ENCODE results near the gene DAPK3. TPM values are rescaled to one million over a fixed set of nuclear protein-coding genes. Genes with fewer than 3 reads are reported as not detected.

The DAPK3 gene
- polyA plus RNA-seq, 2 of the 4 experiments (the other 2 are of a cell fraction): 33.0 to 54.9 TPM

GRCh38 chr19:3983936-3984583, 13.2 kb upstream of the DAPK3 start:
- no peak for FAIRE-seq
- peak in 1 of 2 experiments; percentile 4; a peak in 2 of 6 replicates for ATAC-seq
- Histone ChIP-seq H3K9me3 (no peaks in the 10 kb centered on the region), H3K4me3 (peak overlapping the region; percentile 96), H3K27ac (peak overlapping the region; percentile 83 to 97), H3K4me1 (peaks cover 26% of the 10 kb centered on the region; the same call in 2 of the 3 replicates), H3K4me2 (peak overlapping the region; percentile 91)
- 12% methylated on average over 20 of the region's 30 CpGs for WGBS (ENCODE audit: missing lambda C conversion rate)
- CTCF ChIA-PET: interaction anchor here (2.1 to 3.5 kb wide), 3 partner anchors 13 to 224 kb away, joined by 4 to 20 read pairs (median 16); partner anchors contain the start of gene DAPK3
- peak in 1 of 2 experiments; percentile 44 for DNase-seq (ENCODE audit: low read depth in 1 of 2, low spot score in 1 of 2)
- TF ChIP-seq JUN (IDR thresholded peaks at IDR 0.05) (no peak), ZC3H11A (IDR thresholded peaks at IDR 0.05) (no peak), CEBPB (IDR thresholded peaks at IDR 0.05) (peak in 1 of 2 experiments; percentile 15; a peak in 1 of 4 replicates), REST (IDR thresholded peaks at IDR 0.05) (no peak), ATOH8 (CRISPR knock-in tag; IDR thresholded peaks at IDR 0.05; ENCODE audit: low read depth) (no peak), NPAS2 (CRISPR knock-in tag; IDR thresholded peaks at IDR 0.05; ENCODE audit: borderline replicate concordance) (no peak), MAX (IDR thresholded peaks at IDR 0.05) (peak; percentile 46)
- POLR2A ChIA-PET: interaction anchor here (5.1 kb wide), 1 partner anchor 14 kb away, joined by 60 read pairs; the partner anchor contains the start of gene DAPK3

- POLR2A ChIA-PET: interaction anchor here (5.1 kb wide), 1 partner anchor 14 kb away, joined by 60 read pairs; the partner anchor contains the start of gene DAPK3
- Histone ChIP-seq H3K4me3 (peak overlapping the region; percentile 96), H3K4me1 (peaks cover 26% of the 10 kb centered on the region; the same call in 2 of the 3 replicates), H3K9me3 (no peaks in the 10 kb centered on the region), H3K27ac (peak overlapping the region; percentile 83 to 97), H3K4me2 (peak overlapping the region; percentile 91)
- no peak for DNase-seq (ENCODE audit: low read depth in 1 of 2, low spot score in 1 of 2)
- CTCF ChIA-PET: interaction anchor here (2.1 to 3.5 kb wide), 2 partner anchors 12 to 161 kb away, joined by 4 to 16 read pairs; partner anchors contain the start of gene DAPK3
- ATAC-seq: no peak
- TF ChIP-seq ESRRA (IDR thresholded peaks at IDR 0.05; ENCODE audit: borderline replicate concordance, low read length) (no peak), KDM5A (IDR thresholded peaks at IDR 0.05) (no peak), POLR2AphosphoS2 (conservative IDR thresholded peaks at IDR 0.05; ENCODE audit: low read length) (no peak), SMC3 (IDR thresholded peaks at IDR 0.05) (no peak)
- FAIRE-seq: no peak
- 61% methylated on average over 7 of the region's 7 CpGs for WGBS (ENCODE audit: missing lambda C conversion rate)
Measured at GRCh38 chr19:3983542-3983914, 12.6 kb upstream of the DAPK3 start.

- TF ChIP-seq SREBF2 (IDR thresholded peaks at IDR 0.05): no peak
- no peak for TF ChIP-seq PBX3 (IDR thresholded peaks at IDR 0.05)
- no peak for TF ChIP-seq MYC (IDR thresholded peaks at IDR 0.05; ENCODE audit: borderline replicate concordance, low read length)
- TF ChIP-seq FOSL2 (IDR thresholded peaks at IDR 0.05): no peak
- peak; percentile 42; the same call in 1 of the 2 replicates for TF ChIP-seq FOSL2 (CRISPR knock-in tag; IDR thresholded peaks at IDR 0.05)
- TF ChIP-seq BHLHE40 (IDR thresholded peaks at IDR 0.05; ENCODE audit: low read depth, low read length): no peak
- ChIA-PET POLR2A (interaction anchor here (5.1 kb wide), 1 partner anchor 13 kb away, joined by 60 read pairs; the partner anchor contains the start of gene DAPK3), CTCF (interaction anchor here (2.1 to 3.5 kb wide), 2 partner anchors 12 to 161 kb away, joined by 4 to 16 read pairs; partner anchors contain the start of gene DAPK3)
- peak overlapping the region; percentile 91 for H3K4me2 ChIP-seq
- peak overlapping the region; percentile 83 to 97; a peak in 3 of 6 replicates for H3K27ac ChIP-seq
- FAIRE-seq: no peak
- WGBS (ENCODE audit: missing lambda C conversion rate): 89% methylated on average over 30 of the region's 40 CpGs
- H3K4me3 ChIP-seq: peak overlapping the region; percentile 96
- H3K4me1 ChIP-seq: peaks cover 26% of the 10 kb centered on the region; the same call in 2 of the 3 replicates
- H3K9me3 ChIP-seq: no peaks in the 10 kb centered on the region
- ATAC-seq: peak in 1 of 2 experiments; percentile 4; a peak in 1 of 6 replicates
- DNase-seq (ENCODE audit: low read depth in 1 of 2, low spot score in 1 of 2): no peak
Measured at GRCh38 chr19:3982701-3983541, 12.0 kb upstream of the DAPK3 start.
